A172 (cell line): ENCODE data around the gene ARFRP1. TPM values are rescaled to one million over a fixed set of nuclear protein-coding genes. Genes with fewer than 3 reads are reported as not detected.
"Not testable (repeated sequence)": the region's sequence is repeated elsewhere in the genome, so short reads cannot be mapped to it uniquely, and the experiment has no call there.

ENCODE experiments used
- DNase-seq: peaks from one replicate; pipeline ENCODE4 v3.0.0-alpha.2; 2015; ENCODE audit warnings: low spot score
- total RNA-seq: library from RNA; depleted of rRNA; stranded (reverse); fragments of >200 nt; shearing (Covaris generic); gene quantifications from 2 replicates; pipeline ENCODE4 v1.2.3, GENCODE V29; 2014; rRNA removed

The ARFRP1 gene
- total RNA-seq, 1 experiment from 2014 or later, result 61.1 TPM

DNA sequence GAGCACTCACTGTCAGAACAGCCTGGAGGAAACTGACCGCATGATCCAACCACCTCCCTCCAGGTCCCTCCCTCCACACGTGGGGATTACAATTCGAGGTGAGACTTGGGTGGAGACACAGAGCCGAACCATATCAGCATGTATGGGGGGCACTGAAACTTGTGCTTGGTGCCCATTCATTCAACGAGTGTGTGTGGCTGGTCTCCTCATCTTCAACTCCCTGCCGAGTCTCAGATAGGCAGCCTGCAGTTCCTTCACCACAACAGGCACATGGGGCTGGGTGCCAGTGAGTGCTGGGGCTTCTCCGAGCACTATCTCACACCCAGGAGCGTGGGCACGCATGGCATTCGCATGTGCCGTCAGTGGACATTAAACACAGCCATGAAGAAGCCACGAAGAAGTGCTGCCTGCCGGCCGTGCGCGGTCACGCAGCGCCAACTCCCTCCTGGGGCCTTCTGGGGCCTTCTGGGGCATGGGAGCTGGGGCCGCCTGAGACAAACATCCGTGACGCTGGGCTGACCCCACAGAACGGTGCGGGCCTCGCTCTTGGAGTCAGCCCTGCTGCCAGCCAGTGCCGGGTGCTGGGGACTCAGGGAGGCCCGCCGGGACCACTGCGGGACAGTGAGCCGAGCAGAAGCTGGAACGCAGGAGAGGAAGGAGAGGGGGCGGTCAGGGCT is 50.4 kb downstream of the ARFRP1 start:
- DNase-seq, result no peak

- no peak for DNase-seq
These were observed 51.3 kb downstream of the ARFRP1 start for GRCh38 chr20:63656451-63656850.

DNA sequence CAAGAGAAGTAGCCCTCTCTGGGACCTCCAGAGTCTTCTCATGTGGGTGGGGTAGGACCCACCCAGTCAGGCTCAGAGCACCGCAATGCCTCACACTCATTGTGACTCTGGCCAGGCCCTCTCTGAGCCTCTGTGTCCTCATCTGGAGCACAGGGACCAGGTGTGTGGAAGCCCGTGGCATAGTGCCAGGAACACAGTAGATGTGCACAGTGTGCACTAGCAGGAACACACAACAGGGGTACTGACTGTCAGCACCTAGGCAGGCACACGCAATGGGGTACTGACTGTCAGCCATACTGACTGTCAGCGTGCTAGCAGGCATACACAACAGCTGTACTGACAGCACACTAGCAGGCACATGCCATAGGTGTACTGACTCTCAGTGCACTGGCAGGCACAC is 52.5 kb downstream of the ARFRP1 start:
- DNase-seq, result no peak

GRCh38 chr20:63653974-63654668 is 53.7 kb downstream of the ARFRP1 start:
- no peak for DNase-seq

DNA sequence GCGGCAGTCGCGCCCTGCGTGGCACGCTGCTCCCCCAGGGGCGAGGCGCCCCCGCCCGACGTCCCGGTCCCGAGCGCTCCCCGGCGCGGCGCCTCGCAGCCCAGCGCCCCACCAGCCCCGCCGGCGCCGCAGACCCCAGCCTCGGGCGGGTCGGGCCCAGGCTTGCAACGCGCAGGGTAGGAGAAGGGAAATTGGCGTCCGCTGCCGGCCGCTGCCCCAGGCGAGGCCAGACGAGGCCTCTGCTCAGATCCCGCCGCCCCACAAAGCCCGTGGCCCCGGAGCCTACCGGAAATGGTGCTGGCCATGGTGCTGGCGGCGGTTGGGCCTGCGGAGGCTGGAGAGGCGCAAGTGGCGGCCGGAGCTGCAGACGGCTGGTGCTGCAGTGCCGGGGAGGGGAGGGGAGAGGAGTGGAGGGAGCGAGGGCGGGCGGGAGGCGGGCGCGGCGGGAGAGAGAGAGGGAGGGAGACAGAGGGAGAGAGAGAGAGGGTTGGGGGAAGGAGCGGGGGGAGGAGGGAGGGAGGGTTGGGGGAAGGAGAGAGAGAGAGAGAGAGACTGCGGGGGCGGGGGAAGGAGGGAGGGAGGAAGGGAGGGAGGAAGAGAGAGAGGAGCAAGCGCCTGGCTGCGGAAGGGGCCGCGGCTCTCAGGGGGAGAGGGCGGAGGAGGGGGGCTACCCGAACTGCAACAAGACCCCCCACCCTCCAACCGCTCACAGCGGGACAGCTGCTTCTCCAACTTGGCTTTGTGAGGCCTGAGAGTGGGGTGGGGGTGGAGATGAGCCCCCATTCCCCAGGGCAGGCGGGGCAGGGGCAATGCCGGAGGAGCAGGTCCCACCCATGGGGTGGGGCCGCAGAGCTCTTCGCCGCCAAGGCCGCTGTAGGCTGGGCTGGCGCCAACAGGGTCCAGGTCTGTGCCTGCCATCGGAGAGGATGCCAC is 54.5 kb downstream of the ARFRP1 start, which contains the start of gene STMN3:
TSS of gene STMN3 (minus strand) at position 384 of the 933 bp plus-strand sequence. CDS start at position 305, 79 bp downstream.
- DNase-seq, result peak; percentile 39

DNA sequence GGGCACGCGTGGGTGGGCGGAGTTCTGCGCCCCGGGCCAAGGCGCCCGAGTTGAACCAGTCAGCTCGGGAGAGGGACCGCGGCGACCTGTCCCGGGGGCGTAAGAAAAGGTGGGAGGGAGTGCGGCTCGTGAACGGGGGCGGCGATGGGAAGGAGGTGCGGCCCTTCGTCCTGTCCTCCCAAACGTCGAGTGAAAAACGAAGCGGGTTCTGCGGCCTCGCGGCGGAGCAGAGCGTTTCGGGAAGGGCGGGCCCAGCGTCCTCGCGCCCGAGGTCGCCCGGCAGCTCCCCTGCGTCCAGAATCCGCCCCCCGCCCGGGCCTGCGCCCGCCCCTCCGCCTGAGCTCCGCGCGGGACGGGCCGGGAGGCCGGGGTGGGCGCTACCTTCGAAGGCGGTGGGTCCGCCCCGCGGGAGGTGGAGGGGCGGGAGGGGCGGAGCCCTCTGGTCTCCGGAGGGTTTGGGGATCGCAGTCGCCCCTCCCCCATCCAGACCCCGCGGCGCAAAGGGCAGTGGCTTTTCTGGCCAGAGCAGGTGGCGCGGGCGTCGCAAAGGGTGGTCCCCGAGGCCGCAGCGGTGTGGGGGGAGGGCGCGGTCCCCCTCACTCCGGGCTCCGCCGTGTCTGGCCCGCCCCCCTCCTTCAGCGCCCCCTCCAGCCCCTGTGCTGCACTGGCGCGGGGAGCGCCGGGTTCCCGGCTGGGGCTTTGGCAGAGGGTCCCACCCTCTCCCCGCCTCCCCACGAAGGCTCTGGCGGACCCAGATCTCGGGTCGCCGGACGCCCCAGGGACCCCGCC is 55.4 kb downstream of the ARFRP1 start:
- DNase-seq, result no peak

DNA sequence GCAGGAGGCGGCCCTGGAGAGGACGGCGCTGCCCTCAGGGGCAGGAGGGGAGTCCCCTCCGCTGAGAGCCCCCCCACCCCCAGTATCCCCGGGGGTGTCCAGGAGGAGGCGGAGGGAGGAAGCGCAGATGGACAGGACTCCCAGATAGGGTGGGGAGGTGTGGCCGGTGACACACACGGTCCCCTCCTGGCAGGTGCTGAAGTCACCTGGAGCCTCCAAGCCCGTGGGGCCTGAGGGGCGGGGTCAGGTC is 55.9 kb downstream of the ARFRP1 start:
- no peak for DNase-seq

DNA sequence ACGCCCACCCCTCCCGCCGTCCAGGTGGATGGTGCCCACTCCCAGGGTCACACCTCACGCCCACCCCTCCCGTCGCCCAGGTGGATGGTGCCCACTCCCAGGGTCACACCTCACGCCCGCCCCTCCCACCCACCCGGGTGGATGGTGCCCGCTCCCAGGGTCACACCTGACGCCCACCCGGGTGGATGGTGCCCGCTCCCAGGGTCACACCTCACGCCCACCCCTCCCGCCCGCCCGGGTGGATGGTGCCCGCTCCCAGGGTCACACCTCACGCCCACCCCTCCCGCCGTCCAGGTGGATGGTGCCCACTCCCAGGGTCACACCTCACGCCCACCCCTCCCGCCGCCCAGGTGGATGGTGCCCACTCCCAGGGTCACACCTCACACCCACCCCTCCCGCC is 57.3 kb downstream of the ARFRP1 start:
- not testable (repeated sequence) for DNase-seq

DNA sequence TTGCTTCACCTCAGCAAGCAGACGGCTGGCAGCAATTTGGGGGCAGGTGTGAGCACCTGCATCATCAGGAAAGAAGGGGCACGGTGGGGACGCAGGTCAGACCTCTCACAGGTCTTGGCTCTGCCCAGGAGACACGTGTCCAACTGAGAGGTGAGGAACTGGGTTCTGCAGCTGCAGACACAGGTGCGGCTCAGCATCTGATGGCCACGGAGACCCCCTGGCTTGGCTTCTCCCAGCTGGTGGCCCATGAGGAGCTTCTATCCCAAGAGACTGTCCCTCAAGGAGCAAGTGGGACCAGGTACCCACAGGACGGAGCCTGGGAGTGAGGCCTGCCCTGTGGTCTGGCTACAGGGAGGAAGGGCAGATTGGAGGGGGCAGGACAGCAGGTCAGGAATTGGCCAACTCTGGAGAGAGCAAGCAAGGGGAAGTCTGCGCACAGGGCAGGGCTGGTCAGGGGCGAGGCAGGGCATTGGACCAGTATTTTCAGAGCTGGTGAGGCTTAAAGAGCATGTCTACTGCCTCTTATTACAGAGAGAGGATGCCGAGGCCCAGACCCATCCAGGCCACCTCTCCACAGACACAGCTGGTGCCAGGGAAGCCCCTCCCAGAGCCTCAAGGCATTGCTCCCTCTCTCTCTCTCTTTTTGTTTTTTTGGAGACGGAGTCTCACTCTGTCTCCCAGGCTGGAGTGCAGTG is 58.7 kb downstream of the ARFRP1 start:
- no peak for DNase-seq

Other genes with a start within 250 kb of the ARFRP1 start
- gene KCNQ2, start 235.3 kb downstream of the ARFRP1 start, total RNA-seq, result 0.31 and 0.36 TPM in 2 replicates
- 88.1 and 91.0 TPM in 2 replicates for gene EEF1A2, start 208.9 kb downstream of the ARFRP1 start, total RNA-seq
- 67.4 and 70.6 TPM in 2 replicates for gene PPDPF, start 187.2 kb downstream of the ARFRP1 start, total RNA-seq
- 2.0 and 2.4 TPM in 2 replicates for gene PTK6, start 170.6 kb downstream of the ARFRP1 start, total RNA-seq
- gene SRMS, start 160.2 kb downstream of the ARFRP1 start, total RNA-seq, result not detected in 2 replicates
- 1.8 and 2.9 TPM in 2 replicates for gene FNDC11, start 153.8 kb downstream of the ARFRP1 start, total RNA-seq
- 17.1 and 17.2 TPM in 2 replicates for gene HELZ2, start 133.7 kb downstream of the ARFRP1 start, total RNA-seq
- 15.0 and 17.5 TPM in 2 replicates for gene GMEB2, start 80.9 kb downstream of the ARFRP1 start, total RNA-seq
- gene STMN3, start 54.6 kb downstream of the ARFRP1 start, total RNA-seq, result 2.2 and 2.6 TPM in 2 replicates
- gene RTEL1, start 49.7 kb downstream of the ARFRP1 start, total RNA-seq, result 17.8 and 22.2 TPM in 2 replicates
- gene TNFRSF6B, start 11.3 kb downstream of the ARFRP1 start, total RNA-seq, result 2.4 and 3.4 TPM in 2 replicates
- gene ZGPAT, start 63 bp upstream of the ARFRP1 start, total RNA-seq, result 29.8 and 33.2 TPM in 2 replicates
- gene LIME1, start 28.7 kb upstream of the ARFRP1 start, total RNA-seq, result 53.8 and 59.0 TPM in 2 replicates
- gene SLC2A4RG, start 31.8 kb upstream of the ARFRP1 start, total RNA-seq, result 88.0 and 97.9 TPM in 2 replicates
- gene ZBTB46, start 123.3 kb upstream of the ARFRP1 start, total RNA-seq, result 6.8 and 10.3 TPM in 2 replicates
- not detected in 2 replicates for gene ABHD16B, start 153.5 kb upstream of the ARFRP1 start, total RNA-seq
- 149 and 174 TPM in 2 replicates for gene TPD52L2, start 157.3 kb upstream of the ARFRP1 start, total RNA-seq
- 48.1 and 50.2 TPM in 2 replicates for gene DNAJC5, start 187.2 kb upstream of the ARFRP1 start, total RNA-seq
- 27.2 and 27.6 TPM in 2 replicates for gene UCKL1, start 248.4 kb upstream of the ARFRP1 start, total RNA-seq